Neural cell (in vitro differentiated cells): Measurements from ENCODE around the gene TBRG1. TPM values are rescaled to one million over a fixed set of nuclear protein-coding genes. Genes with fewer than 3 reads are reported as not detected.

ENCODE experiments used
- H2AFZ ChIP-seq: fragments of 200-600, 300-800 bp; sonication (generic), shearing (Covaris generic); 2 replicates; pipeline ENCODE4 v1.6.0; 2014; ENCODE audit warnings: low read depth, mild to moderate bottlenecking, antibody characterized with exemption, low read length, moderate library complexity
- H3F3A ChIP-seq: fragments of 200-600 bp; shearing (Covaris generic); 2 replicates; pipeline ENCODE4 v1.6.1; 2016; ENCODE audit warnings: mild to moderate bottlenecking, moderate library complexity, mixed read lengths, antibody characterized with exemption, low read length; ENCODE audit not compliant: insufficient read depth, poor library complexity, severe bottlenecking
- H3K27ac ChIP-seq: fragments of 200-600, 300-800 bp; sonication (generic), shearing (Covaris generic); 2 replicates; pipeline ENCODE4 v1.5.1; 2014; ENCODE audit warnings: mild to moderate bottlenecking, low read length, moderate library complexity
- H3K27me3 ChIP-seq: fragments of 300-800, 200-600 bp; sonication (generic), shearing (Covaris generic); 2 replicates; pipeline ENCODE4 v1.6.0; 2014; ENCODE audit warnings: mild to moderate bottlenecking, low read depth, low read length, moderate library complexity; ENCODE audit not compliant: insufficient read depth
- H3K36me3 ChIP-seq: fragments of 300-800, 200-600 bp; sonication (generic), shearing (Covaris generic); 2 replicates; pipeline ENCODE4 v1.5.1; 2014; ENCODE audit warnings: mild to moderate bottlenecking, antibody characterized with exemption, low read length, moderate library complexity; ENCODE audit not compliant: insufficient read depth
- H3K4me2 ChIP-seq: fragments of 300-800, 200-600 bp; sonication (generic), shearing (Covaris generic); 2 replicates; pipeline ENCODE4 v1.6.0; 2014; ENCODE audit warnings: mild to moderate bottlenecking, low read length
- H3K4me3 ChIP-seq: fragments of 300-800, 200-600 bp; sonication (generic), shearing (Covaris generic); 2 replicates; pipeline ENCODE4 v1.5.1; 2014; ENCODE audit warnings: mild to moderate bottlenecking, low read length, moderate library complexity
- H3K79me2 ChIP-seq: fragments of 200-600 bp; shearing (Covaris generic); replicated peaks from 2 replicates; pipeline ENCODE4 v1.6.0; 2014; ENCODE audit warnings: mild to moderate bottlenecking, low read length, moderate library complexity; ENCODE audit not compliant: insufficient read depth
- H3K9ac ChIP-seq: fragments of 300-800, 200-600 bp; sonication (generic), shearing (Covaris generic); 2 replicates; pipeline ENCODE4 v1.6.1; 2016; ENCODE audit warnings: mild to moderate bottlenecking, low read length, mixed read lengths
- H3K9me2 ChIP-seq: fragments of 200-600 bp; shearing (Covaris generic); 2 replicates; pipeline ENCODE4 v1.6.1; 2016; ENCODE audit warnings: mild to moderate bottlenecking, low read length, mixed read lengths; ENCODE audit not compliant: insufficient read depth
- H3K9me3 ChIP-seq: fragments of 200-600, 300-800 bp; sonication (generic), shearing (Covaris generic); 2 replicates; pipeline ENCODE4 v1.6.1; 2016; ENCODE audit warnings: mild to moderate bottlenecking, mixed run types, low read length, moderate library complexity, mixed read lengths
- H4K20me1 ChIP-seq: fragments of 200-600 bp; shearing (Covaris generic); 2 replicates; pipeline ENCODE4 v1.6.1; 2016; ENCODE audit warnings: mild to moderate bottlenecking, mixed run types; ENCODE audit not compliant: insufficient read depth
- CTCF ChIP-seq: fragments of 450-650 bp; IDR thresholded peaks from 2 replicates; pipeline ENCODE4 v1.5.1; 2014; ENCODE audit warnings: antibody characterized with exemption, mild to moderate bottlenecking, moderate library complexity; ENCODE audit not compliant: poor library complexity, severe bottlenecking
- EP300 ChIP-seq: fragments of 450-650 bp; conservative IDR thresholded peaks from 2 replicates; pipeline ENCODE4 v1.6.1; 2014; ENCODE audit warnings: antibody characterized with exemption, mild to moderate bottlenecking, moderate library complexity; ENCODE audit not compliant: poor library complexity, severe bottlenecking
- EZH2 ChIP-seq: fragments of 200-600, 300-800 bp; shearing (Covaris generic), sonication (generic); IDR thresholded peaks from 2 replicates; pipeline ENCODE4 v1.6.1; 2014; ENCODE audit warnings: antibody characterized with exemption, low read length, borderline replicate concordance, mild to moderate bottlenecking; ENCODE audit not compliant: insufficient read depth, poor library complexity, severe bottlenecking
- MXI1 ChIP-seq: fragments of 450-650 bp; conservative IDR thresholded peaks from 2 replicates; pipeline ENCODE4 v1.6.1; 2014; ENCODE audit warnings: antibody characterized with exemption, mild to moderate bottlenecking; ENCODE audit not compliant: poor library complexity, severe bottlenecking
- POLR2AphosphoS5 ChIP-seq: IDR thresholded peaks from 2 replicates; pipeline ENCODE4 v1.6.1; 2012
- RAD21 ChIP-seq: fragments of 450-650 bp; conservative IDR thresholded peaks from 2 replicates; pipeline ENCODE4 v1.6.1; 2014; ENCODE audit warnings: antibody characterized with exemption, mild to moderate bottlenecking, moderate library complexity
- REST ChIP-seq: IDR thresholded peaks from 2 replicates; pipeline ENCODE4 v1.6.1; 2012; ENCODE audit warnings: borderline replicate concordance
- SMC3 ChIP-seq: fragments of 450-650 bp; conservative IDR thresholded peaks from 2 replicates; pipeline ENCODE4 v1.6.1; 2014; ENCODE audit warnings: antibody characterized with exemption, mild to moderate bottlenecking, moderate library complexity; ENCODE audit not compliant: poor library complexity
- TAF1 ChIP-seq: IDR thresholded peaks from 2 replicates; pipeline ENCODE4 v1.6.1; 2012; ENCODE audit warnings: low read depth
- polyA plus RNA-seq: library from polyadenylated mRNA; depleted of rRNA; stranded (reverse); fragments of >200 nt; gene quantifications from 2 replicates; pipeline ENCODE4 v1.2.3, GENCODE V29; 2014

The TBRG1 gene
- polyA plus RNA-seq, 1 donor from 2014 or later: 83.2 TPM

- TF ChIP-seq SMC3 (no peak), MXI1 (no peak), POLR2AphosphoS5 (no peak), TAF1 (no peak), CTCF (no peak)
- H3K4me2 ChIP-seq: no peak overlapping the region
- no peak overlapping the region for H2AFZ ChIP-seq
- H3K27ac ChIP-seq: no peak overlapping the region
- peaks cover 20% of the 10 kb centered on the region for H3K36me3 ChIP-seq
- no peaks in the 10 kb centered on the region for H4K20me1 ChIP-seq
- H3F3A ChIP-seq: no peaks in the 10 kb centered on the region
- peaks cover 6% of the 10 kb centered on the region for H3K79me2 ChIP-seq
- H3K9me2 ChIP-seq: no peaks in the 10 kb centered on the region
- H3K9ac ChIP-seq: no peak overlapping the region
- H3K9me3 ChIP-seq: no peaks in the 10 kb centered on the region
- no peak overlapping the region for H3K4me3 ChIP-seq
- H3K27me3 ChIP-seq: no peaks in the 10 kb centered on the region
These were observed 7.3 kb downstream of the TBRG1 start for GRCh38 chr11:124629961-124630360.

- H3K27me3 ChIP-seq: no peaks in the 10 kb centered on the region
- H2AFZ ChIP-seq: no peak overlapping the region
- H3K9ac ChIP-seq: no peak overlapping the region
- H4K20me1 ChIP-seq: no peaks in the 10 kb centered on the region
- no peaks in the 10 kb centered on the region for H3K9me2 ChIP-seq
- no peaks in the 10 kb centered on the region for H3F3A ChIP-seq
- TF ChIP-seq EZH2 (no peak), EP300 (no peak), CTCF (no peak), SMC3 (no peak), POLR2AphosphoS5 (no peak), TAF1 (no peak), MXI1 (no peak), REST (no peak), RAD21 (no peak)
- H3K4me3 ChIP-seq: no peak overlapping the region
- peaks cover 19% of the 10 kb centered on the region for H3K36me3 ChIP-seq
- no peak overlapping the region for H3K4me2 ChIP-seq
- no peak overlapping the region for H3K27ac ChIP-seq
- no peaks in the 10 kb centered on the region for H3K79me2 ChIP-seq
- H3K9me3 ChIP-seq: no peaks in the 10 kb centered on the region
These were observed 10.7 kb downstream of the TBRG1 start for GRCh38 chr11:124633355-124633754.
